ENCODE data around the gene ACOT11.
"Not testable (repeated sequence)": the region's sequence is repeated elsewhere in the genome, so short reads cannot be mapped to it uniquely, and the experiment has no call there.

ACOT11 gene

GRCh38 chr1:54611621-54612020, 63.6 kb downstream of the ACOT11 start:
- DNase-seq: no peak

GRCh38 chr1:54614024-54614423, 66.0 kb downstream of the ACOT11 start:
- DNase-seq: peak in 1 of 2 donors; percentile 7

GRCh38 chr1:54614563-54614962, 66.5 kb downstream of the ACOT11 start:
- no peak for DNase-seq

GRCh38 chr1:54615531-54616279, 67.7 kb downstream of the ACOT11 start:
- peak; percentile 54 to 59 for DNase-seq

GRCh38 chr1:54619749-54620148, 71.7 kb downstream of the ACOT11 start:
- DNase-seq: no peak

- DNase-seq: no peak
Measured at GRCh38 chr1:54623216-54624007, 75.4 kb downstream of the ACOT11 start, which contains the start of gene FAM151A. TSS of gene FAM151A (minus strand) at chr1:54623525. CDS start at chr1:54623395, 130 bp downstream.

GRCh38 chr1:54624466-54625464, 76.7 kb downstream of the ACOT11 start:
- DNase-seq: no peak

GRCh38 chr1:54627196-54627595, 79.2 kb downstream of the ACOT11 start:
- DNase-seq: no peak

GRCh38 chr1:54635804-54636203, 87.8 kb downstream of the ACOT11 start:
- DNase-seq: not testable (repeated sequence)

GRCh38 chr1:54636461-54637446, 88.7 kb downstream of the ACOT11 start:
- not testable (repeated sequence) for DNase-seq

GRCh38 chr1:54640361-54640760, 92.3 kb downstream of the ACOT11 start:
- DNase-seq: no peak

GRCh38 chr1:54640863-54641836, 93.1 kb downstream of the ACOT11 start, which contains the start of gene MROH7:
TSS of gene MROH7 (plus strand) at chr1:54641786. CDS start at chr1:54652927, 11,141 bp downstream.
- no peak for DNase-seq

GRCh38 chr1:54643736-54644135, 95.7 kb downstream of the ACOT11 start:
- DNase-seq: no peak

- DNase-seq: no peak
Measured at GRCh38 chr1:54645806-54646676, 98.0 kb downstream of the ACOT11 start.

- DNase-seq: no peak
Measured at GRCh38 chr1:54649130-54649898, 101.3 kb downstream of the ACOT11 start.

GRCh38 chr1:54649921-54650320, 101.9 kb downstream of the ACOT11 start:
- DNase-seq: no peak

GRCh38 chr1:54650417-54650816, 102.4 kb downstream of the ACOT11 start:
- no peak for DNase-seq

- DNase-seq: no peak
Measured at GRCh38 chr1:54651608-54652007, 103.6 kb downstream of the ACOT11 start.
